Cardiac muscle cell (in vitro differentiated cells and primary cell): ENCODE data around the gene TSNAXIP1. TPM values are rescaled to one million over a fixed set of nuclear protein-coding genes. Genes with fewer than 3 reads are reported as not detected.
A peak's percentile ranks its signal among the peaks of the same experiment; 100 is the strongest.

Experiments
- DNase-seq, 2 donors: peaks; one replicate each; pipeline versions ENCODE4 v3.0.0 to v3.0.0-alpha.2; 2010 to 2017; ENCODE audit warnings: low read depth in 1 of 2, low spot score in 1 of 2
- H3K27ac ChIP-seq: fragments of 200-600 bp; sonication (generic); 2 replicates; pipeline ENCODE4 v1.5.1; 2016
- H3K27me3 ChIP-seq: fragments of 200-600 bp; sonication (generic); 2 replicates; pipeline ENCODE4 v1.6.0; 2016; ENCODE audit warnings: control low read depth
- H3K36me3 ChIP-seq: fragments of 200-600 bp; sonication (generic); 2 replicates; pipeline ENCODE4 v1.5.1; 2016; ENCODE audit warnings: control low read depth
- H3K4me1 ChIP-seq: fragments of 200-600 bp; sonication (generic); 2 replicates; pipeline ENCODE4 v1.8.1; 2017; ENCODE audit warnings: low read depth, mild to moderate bottlenecking, mixed run types
- H3K4me3 ChIP-seq: fragments of 200-600 bp; sonication (generic); 2 replicates; pipeline ENCODE4 v1.5.1; 2016; ENCODE audit warnings: mild to moderate bottlenecking
- H3K9me3 ChIP-seq: fragments of 200-600 bp; sonication (generic); 2 replicates; pipeline ENCODE4 v1.5.1; 2017; ENCODE audit warnings: low read depth, mild to moderate bottlenecking, control low read depth
- polyA plus RNA-seq: library from polyadenylated mRNA; unstranded; fragments of >200 nt; fragmentation: Nextera tagmentation; extraction: Ambion mirVana; gene quantifications from 2 replicates; pipeline ENCODE4 v1.2.1, GENCODE V29; 2016
- total RNA-seq: library from RNA; depleted of rRNA; stranded (reverse); fragments of >200 nt; gene quantifications from 2 replicates; pipeline ENCODE4 v1.2.3, GENCODE V29; 2016
- TF ChIP-seq, protein P1 (sequence below): IDR thresholded peaks from 2 replicates; pipeline ENCODE4 v1.5.1; 2012; ENCODE audit warnings: low read depth, mild to moderate bottlenecking, low read length

Gene TSNAXIP1
- total and polyA plus RNA-seq, 2 experiments from 2014 or later, result 1.1 to 1.7 TPM

DNA sequence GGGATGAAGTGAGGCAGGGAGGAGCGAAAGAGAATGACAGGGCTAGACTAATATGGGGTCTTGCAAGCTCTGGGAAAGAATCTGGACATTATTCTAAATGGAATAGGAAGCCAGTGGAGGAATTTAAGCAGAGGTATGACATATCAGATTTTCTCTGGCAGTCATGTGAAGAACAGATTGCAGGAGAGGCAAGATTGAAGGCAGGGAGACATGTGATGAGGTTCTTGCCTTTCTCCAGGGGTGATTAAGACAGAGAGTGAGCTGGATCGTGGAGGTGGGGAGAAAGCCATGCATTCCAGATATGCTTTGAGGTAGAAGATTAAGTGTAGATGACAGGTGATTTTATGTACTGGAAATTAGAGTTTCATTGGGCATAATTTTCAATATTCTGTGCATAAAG is 31.1 kb downstream of the TSNAXIP1 start:
- Histone ChIP-seq H3K36me3 (no peaks in the 10 kb centered on the region), H3K4me1 (peaks cover 4% of the 10 kb centered on the region), H3K4me3 (no peak overlapping the region), H3K27me3 (no peaks in the 10 kb centered on the region), H3K9me3 (no peaks in the 10 kb centered on the region), H3K27ac (no peak overlapping the region)
- no peak for DNase-seq
- TF ChIP-seq, protein P1, sequence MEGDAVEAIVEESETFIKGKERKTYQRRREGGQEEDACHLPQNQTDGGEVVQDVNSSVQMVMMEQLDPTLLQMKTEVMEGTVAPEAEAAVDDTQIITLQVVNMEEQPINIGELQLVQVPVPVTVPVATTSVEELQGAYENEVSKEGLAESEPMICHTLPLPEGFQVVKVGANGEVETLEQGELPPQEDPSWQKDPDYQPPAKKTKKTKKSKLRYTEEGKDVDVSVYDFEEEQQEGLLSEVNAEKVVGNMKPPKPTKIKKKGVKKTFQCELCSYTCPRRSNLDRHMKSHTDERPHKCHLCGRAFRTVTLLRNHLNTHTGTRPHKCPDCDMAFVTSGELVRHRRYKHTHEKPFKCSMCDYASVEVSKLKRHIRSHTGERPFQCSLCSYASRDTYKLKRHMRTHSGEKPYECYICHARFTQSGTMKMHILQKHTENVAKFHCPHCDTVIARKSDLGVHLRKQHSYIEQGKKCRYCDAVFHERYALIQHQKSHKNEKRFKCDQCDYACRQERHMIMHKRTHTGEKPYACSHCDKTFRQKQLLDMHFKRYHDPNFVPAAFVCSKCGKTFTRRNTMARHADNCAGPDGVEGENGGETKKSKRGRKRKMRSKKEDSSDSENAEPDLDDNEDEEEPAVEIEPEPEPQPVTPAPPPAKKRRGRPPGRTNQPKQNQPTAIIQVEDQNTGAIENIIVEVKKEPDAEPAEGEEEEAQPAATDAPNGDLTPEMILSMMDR, result no peak

GRCh38 chr16:67841198-67841815 is 34.6 kb downstream of the TSNAXIP1 start:
- Histone ChIP-seq H3K4me3 (peak overlapping the region; percentile 78), H3K36me3 (no peaks in the 10 kb centered on the region), H3K27me3 (no peaks in the 10 kb centered on the region), H3K9me3 (no peaks in the 10 kb centered on the region), H3K27ac (peak overlapping the region; percentile 98), H3K4me1 (peaks cover 27% of the 10 kb centered on the region)
- DNase-seq, result no peak
- TF ChIP-seq, protein P1, result no peak

DNA sequence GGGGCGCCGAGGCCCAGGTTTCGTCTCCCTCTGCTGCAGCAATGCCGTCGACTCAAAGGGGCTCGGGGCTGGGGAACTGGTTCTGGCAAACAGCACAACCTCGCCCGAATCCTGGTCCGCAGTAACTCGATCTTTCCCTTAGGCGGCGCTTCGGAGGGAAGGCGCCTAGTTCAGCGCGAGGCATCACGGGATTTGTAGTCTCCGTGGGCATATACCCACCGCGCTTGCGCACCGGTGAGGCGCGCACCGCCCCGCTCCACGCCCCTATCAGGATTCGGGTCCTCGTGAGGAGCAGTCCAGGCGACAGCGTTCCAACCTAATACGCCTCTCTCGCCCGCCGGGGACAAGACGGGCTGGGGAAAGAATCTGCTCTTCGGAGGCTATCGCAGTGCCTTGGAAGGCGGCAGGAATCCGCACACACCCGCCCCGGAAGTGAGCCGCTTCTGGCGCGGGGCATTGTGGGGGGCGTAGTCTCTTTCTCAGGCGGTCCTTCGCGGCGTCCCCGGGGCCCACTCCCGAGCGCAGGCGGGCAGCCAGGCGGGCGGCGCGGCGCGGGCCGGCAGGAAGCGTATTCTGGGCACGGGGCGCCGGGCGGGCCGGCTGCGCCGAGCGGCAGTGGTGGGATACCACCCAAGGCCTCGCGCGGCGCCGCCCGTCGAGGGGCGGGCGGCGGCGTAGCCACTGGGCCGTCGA is 35.3 kb downstream of the TSNAXIP1 start, which contains the start of gene THAP11:
Gene THAP11 (plus strand): TSS at position 505 of the 693 bp plus-strand sequence. CDS start 235 bp downstream, outside the sequence.
- Histone ChIP-seq H3K4me1 (peaks cover 27% of the 10 kb centered on the region), H3K27me3 (no peaks in the 10 kb centered on the region), H3K4me3 (peak within 1 kb of the TSS; percentile 78), H3K27ac (peak within 1 kb of the TSS; percentile 98), H3K9me3 (no peaks in the 10 kb centered on the region), H3K36me3 (no peaks in the 10 kb centered on the region)
- TF ChIP-seq, protein P1, result peak; percentile 86
- peak; percentile 96 to 97 for DNase-seq

GRCh38 chr16:67842509-67843342 is 36.0 kb downstream of the TSNAXIP1 start:
- peak overlapping the region; percentile 78 for H3K4me3 ChIP-seq
- H3K27me3 ChIP-seq, result no peaks in the 10 kb centered on the region
- TF ChIP-seq, protein P1, result peak; percentile 44
- H3K4me1 ChIP-seq, result peaks cover 27% of the 10 kb centered on the region
- H3K36me3 ChIP-seq, result no peaks in the 10 kb centered on the region
- peak overlapping the region; percentile 98 for H3K27ac ChIP-seq
- H3K9me3 ChIP-seq, result no peaks in the 10 kb centered on the region
- peak; percentile 59 to 66 for DNase-seq

GRCh38 chr16:67843343-67843765 is 36.7 kb downstream of the TSNAXIP1 start:
- Histone ChIP-seq H3K27me3 (no peaks in the 10 kb centered on the region), H3K27ac (no peak overlapping the region), H3K9me3 (no peaks in the 10 kb centered on the region), H3K36me3 (no peaks in the 10 kb centered on the region), H3K4me1 (peaks cover 33% of the 10 kb centered on the region), H3K4me3 (peak overlapping the region; percentile 78)
- DNase-seq, result peak in 1 of 2 donors; percentile 29
- TF ChIP-seq, protein P1, result no peak
